Effector memory CD4-positive, alpha-beta T cell (primary cell): ENCODE measurements around the gene CXCL12.

Source experiments
- DNase-seq, 3 donors: peaks; one replicate each; pipeline ENCODE4 v3.0.0-alpha.2; 2020
- H3K27ac ChIP-seq: 2 replicates; pipeline ENCODE4 v1.7.0; 2013; ENCODE audit warnings: mild to moderate bottlenecking, low read length, moderate library complexity; ENCODE audit not compliant: insufficient read depth, poor library complexity, severe bottlenecking
- H3K27me3 ChIP-seq: replicated peaks from 2 replicates; pipeline ENCODE4 v1.7.0; 2013; ENCODE audit warnings: mild to moderate bottlenecking, low read length; ENCODE audit not compliant: insufficient read depth, control insufficient read depth, poor library complexity, severe bottlenecking
- H3K36me3 ChIP-seq: 2 replicates; pipeline ENCODE4 v1.7.0; 2013; ENCODE audit warnings: mild to moderate bottlenecking, low read length, moderate library complexity; ENCODE audit not compliant: control insufficient read depth, insufficient read depth
- H3K4me1 ChIP-seq: 2 replicates; pipeline ENCODE4 v1.7.0; 2013; ENCODE audit warnings: low read length, mild to moderate bottlenecking; ENCODE audit not compliant: control insufficient read depth, insufficient read depth, poor library complexity, severe bottlenecking
- H3K4me3 ChIP-seq: 2 replicates; pipeline ENCODE4 v1.7.0; 2013; ENCODE audit warnings: low read length, low read depth, mild to moderate bottlenecking; ENCODE audit not compliant: insufficient read depth, poor library complexity, severe bottlenecking
- H3K9me3 ChIP-seq: 2 replicates; pipeline ENCODE4 v1.7.0; 2013; ENCODE audit warnings: mild to moderate bottlenecking, low read length, moderate library complexity; ENCODE audit not compliant: control insufficient read depth

Gene CXCL12

DNA sequence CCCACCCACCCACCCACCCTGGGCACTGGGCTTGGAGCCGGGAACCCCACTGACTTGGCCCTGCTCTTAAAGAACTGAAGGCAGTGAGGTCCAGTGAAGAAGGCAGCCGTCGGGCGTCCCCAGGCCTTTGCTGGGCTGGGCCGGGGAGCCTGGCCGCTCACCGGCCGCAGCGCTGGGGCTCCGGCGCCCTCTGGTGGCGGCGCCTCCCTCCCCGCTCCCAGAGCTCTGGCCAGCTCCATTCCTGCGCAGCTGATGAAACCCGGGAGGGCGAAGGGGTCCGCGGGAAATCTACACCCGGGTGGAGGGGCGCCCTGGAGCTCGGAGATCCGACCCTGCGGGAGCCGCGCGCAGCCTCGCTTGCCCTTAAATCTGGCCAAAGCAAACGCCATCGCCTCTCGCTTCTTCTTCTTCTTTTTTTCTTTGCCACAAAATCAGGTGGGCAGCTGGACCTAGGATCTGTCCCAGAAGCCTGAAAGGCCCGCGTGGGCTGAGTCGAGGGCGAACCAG is 1.7 kb upstream of the CXCL12 start:
- no peak overlapping the region for H3K4me3 ChIP-seq
- H3K36me3 ChIP-seq: no peaks in the 10 kb centered on the region
- no peak overlapping the region for H3K27ac ChIP-seq
- no peaks in the 10 kb centered on the region for H3K4me1 ChIP-seq
- H3K27me3 ChIP-seq: no peaks in the 10 kb centered on the region
- DNase-seq: no peak
- no peaks in the 10 kb centered on the region for H3K9me3 ChIP-seq

DNA sequence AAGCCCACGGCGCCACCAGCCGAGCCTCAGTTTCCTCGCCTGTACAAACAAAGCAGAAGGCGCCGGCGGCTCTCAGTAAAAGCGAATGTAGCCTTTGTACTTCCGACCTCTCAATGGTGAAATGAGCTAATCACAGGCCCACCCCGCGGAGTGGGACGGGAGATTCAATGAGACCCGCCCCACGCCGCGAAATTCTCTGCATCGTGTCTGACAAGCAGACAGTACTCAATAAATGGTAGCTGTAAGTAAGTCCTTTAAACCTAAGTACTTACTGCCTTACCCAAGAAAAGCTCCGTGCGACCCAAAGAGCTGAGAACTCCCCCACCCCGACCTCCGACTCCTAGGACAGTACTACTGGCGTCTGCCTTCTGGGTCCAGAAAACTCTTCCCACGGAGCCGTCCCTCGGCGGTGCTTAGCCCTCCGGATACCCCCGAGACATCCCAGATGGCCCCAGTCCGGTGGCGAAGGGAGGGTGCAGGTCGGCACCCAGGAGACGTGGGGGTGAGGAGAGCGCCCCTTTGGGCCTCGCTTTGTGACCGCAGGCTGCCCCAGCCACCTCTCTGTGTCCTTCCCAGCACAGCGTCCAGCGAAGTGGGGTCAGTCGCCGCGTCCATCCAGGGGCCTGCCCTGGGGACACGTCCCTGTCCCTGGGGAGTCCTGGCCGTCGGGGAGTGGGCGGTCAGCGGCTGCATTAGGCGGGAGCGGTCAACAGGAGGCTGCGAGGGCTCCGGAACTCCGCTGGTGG is 972 bp upstream of the CXCL12 start:
- DNase-seq: no peak
- Histone ChIP-seq H3K4me3 (no peak overlapping the region), H3K27me3 (no peaks in the 10 kb centered on the region)

DNA sequence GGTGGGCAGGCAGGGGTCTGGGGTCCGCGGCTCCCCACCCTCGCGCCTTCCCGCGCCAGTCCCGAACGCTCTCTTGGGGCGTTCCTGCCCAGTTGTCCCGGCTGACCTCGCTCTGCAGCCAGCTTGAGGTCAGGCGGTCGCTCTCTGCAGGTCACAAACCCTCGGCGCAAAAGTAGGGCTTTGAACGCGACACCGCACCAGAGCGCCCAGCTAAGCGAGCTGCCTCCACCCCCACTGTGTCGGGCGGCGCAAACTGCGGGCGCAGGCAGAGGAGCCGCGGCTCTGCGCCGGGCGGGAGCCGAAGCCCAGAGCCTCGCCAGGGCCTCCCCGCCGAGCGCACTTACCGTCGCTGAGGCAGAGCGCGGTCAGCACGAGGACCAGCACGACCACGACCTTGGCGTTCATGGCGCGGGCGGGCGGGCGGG is 284 bp downstream of the CXCL12 start:
- Histone ChIP-seq H3K9me3 (no peaks in the 10 kb centered on the region), H3K36me3 (no peaks in the 10 kb centered on the region), H3K4me3 (no peak overlapping the region), H3K4me1 (no peaks in the 10 kb centered on the region), H3K27ac (no peak overlapping the region), H3K27me3 (no peaks in the 10 kb centered on the region)
- no peak for DNase-seq

More for the DNA sequence above, 972 bp upstream of the CXCL12 start:
- Histone ChIP-seq H3K27ac (no peak overlapping the region), H3K9me3 (no peaks in the 10 kb centered on the region), H3K4me1 (no peaks in the 10 kb centered on the region), H3K36me3 (no peaks in the 10 kb centered on the region)

GRCh38 chr10:44383749-44384600 is 922 bp downstream of the CXCL12 start:
- H3K27me3 ChIP-seq: no peaks in the 10 kb centered on the region
- H3K4me3 ChIP-seq: no peak overlapping the region

GRCh38 chr10:44382981-44383748 is 1.7 kb downstream of the CXCL12 start:
- no peak for DNase-seq
- no peaks in the 10 kb centered on the region for H3K36me3 ChIP-seq
- no peak overlapping the region for H3K27ac ChIP-seq
- H3K4me3 ChIP-seq: no peak overlapping the region
- H3K4me1 ChIP-seq: no peaks in the 10 kb centered on the region
- no peaks in the 10 kb centered on the region for H3K9me3 ChIP-seq
- H3K27me3 ChIP-seq: no peaks in the 10 kb centered on the region

More at GRCh38 chr10:44383749-44384600, 922 bp downstream of the CXCL12 start:
- H3K9me3 ChIP-seq: no peaks in the 10 kb centered on the region
- no peaks in the 10 kb centered on the region for H3K36me3 ChIP-seq
- H3K4me1 ChIP-seq: no peaks in the 10 kb centered on the region
- DNase-seq: no peak
- H3K27ac ChIP-seq: no peak overlapping the region

DNA sequence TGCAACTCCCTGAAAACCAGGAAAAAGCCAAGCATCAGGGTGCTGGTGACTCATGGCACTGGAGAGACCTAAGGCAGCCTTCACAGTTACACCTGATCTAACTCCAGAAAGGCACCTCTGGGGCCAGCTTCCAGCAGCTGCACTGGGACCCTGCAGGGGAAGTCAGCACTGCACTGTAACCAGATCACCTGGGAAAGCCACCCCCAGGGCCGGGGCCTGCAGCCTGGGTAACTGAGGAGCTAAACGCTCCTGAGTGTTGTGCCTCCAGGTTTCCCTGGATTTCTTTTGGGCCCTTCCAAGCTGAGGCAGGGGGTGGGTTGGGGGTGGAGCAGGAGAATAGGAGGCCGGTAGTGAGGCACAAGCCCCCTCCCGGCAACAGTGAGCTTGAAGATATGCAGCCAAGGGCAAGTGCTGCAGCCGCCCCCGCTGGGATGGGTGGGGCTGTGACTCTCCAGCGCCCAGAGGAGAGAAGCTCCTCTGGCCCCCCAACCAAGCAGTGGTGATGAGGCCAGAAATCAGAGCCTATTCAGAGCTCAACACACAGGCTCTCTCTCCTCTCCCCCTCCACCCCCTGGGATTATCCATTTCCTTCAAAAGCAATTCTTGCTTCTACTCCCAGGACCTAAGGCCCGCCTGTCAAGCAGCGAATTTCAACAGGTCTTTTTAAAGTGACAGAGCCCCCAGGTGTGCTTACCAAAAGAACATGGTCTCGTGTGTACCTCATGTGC is 2.6 kb downstream of the CXCL12 start:
- Histone ChIP-seq H3K27me3 (no peaks in the 10 kb centered on the region), H3K9me3 (no peaks in the 10 kb centered on the region), H3K36me3 (no peaks in the 10 kb centered on the region), H3K4me1 (no peaks in the 10 kb centered on the region), H3K27ac (no peak overlapping the region), H3K4me3 (no peak overlapping the region)
- no peak for DNase-seq

DNA sequence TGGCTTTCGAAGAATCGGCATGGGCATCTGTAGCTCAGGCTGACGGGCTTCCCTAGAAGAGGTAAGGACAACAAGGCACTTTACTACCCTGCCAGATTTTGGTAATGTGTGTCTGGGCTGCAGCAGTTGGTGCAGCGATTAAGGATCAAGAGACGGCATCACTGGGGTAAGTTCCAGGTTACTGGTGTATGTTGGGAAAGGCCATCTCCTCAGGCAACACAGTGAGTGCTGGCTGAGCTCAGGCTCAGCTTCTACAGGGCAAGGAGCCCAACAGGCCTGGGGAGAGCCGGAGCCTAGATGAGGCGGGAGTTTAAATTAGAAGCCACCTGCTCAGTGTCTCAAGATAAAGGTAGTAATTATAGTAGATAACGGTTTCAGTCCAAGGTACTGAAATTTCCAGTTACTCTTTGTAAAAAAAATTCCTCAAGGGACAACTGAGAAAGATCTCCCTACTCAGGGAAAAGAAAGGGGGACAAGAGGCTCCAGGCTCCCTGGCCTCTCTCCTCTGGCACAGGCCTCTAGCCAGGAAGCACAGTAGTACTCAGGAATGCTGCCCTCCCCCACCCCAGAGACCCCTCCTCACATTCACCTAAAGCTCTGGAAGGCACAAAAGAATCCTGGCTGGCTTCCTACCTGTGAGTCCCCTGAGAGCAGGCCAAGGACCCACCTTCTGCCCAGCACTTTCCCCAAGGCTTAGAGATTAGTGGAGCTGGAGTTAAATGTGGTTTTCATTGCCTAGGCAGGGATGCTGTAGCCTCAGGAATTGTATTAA is 3.9 kb downstream of the CXCL12 start:
- H3K27me3 ChIP-seq: no peaks in the 10 kb centered on the region
- H3K9me3 ChIP-seq: no peaks in the 10 kb centered on the region
- no peaks in the 10 kb centered on the region for H3K36me3 ChIP-seq
- no peak overlapping the region for H3K27ac ChIP-seq
- no peak overlapping the region for H3K4me3 ChIP-seq
- DNase-seq: no peak
- H3K4me1 ChIP-seq: no peaks in the 10 kb centered on the region

- Histone ChIP-seq H3K4me3 (no peak overlapping the region), H3K27me3 (no peaks in the 10 kb centered on the region), H3K27ac (no peak overlapping the region), H3K4me1 (no peaks in the 10 kb centered on the region), H3K9me3 (no peaks in the 10 kb centered on the region), H3K36me3 (no peaks in the 10 kb centered on the region)
- DNase-seq: no peak
Observed at GRCh38 chr10:44379907-44380306, 5.0 kb downstream of the CXCL12 start.

- no peak for DNase-seq
Observed at GRCh38 chr10:44378626-44379025, 6.3 kb downstream of the CXCL12 start.

More at GRCh38 chr10:44378626-44379025, 6.3 kb downstream of the CXCL12 start:
- H3K4me1 ChIP-seq: no peaks in the 10 kb centered on the region
- H3K4me3 ChIP-seq: no peak overlapping the region
- H3K27ac ChIP-seq: no peak overlapping the region
- H3K9me3 ChIP-seq: no peaks in the 10 kb centered on the region
- H3K36me3 ChIP-seq: no peaks in the 10 kb centered on the region
- no peaks in the 10 kb centered on the region for H3K27me3 ChIP-seq
